Stimulated activated CD4-positive, alpha-beta T cell treated with anti-CD3 and anti-CD28 coated beads, Interleukin-2, amount 100 ng/mL, for 4 hours (primary cell): Measurements from ENCODE around the gene CHRND.

Experiments
- DNase-seq: peaks from one replicate; pipeline ENCODE4 v3.0.0-alpha.2; 2020; ENCODE audit warnings: low read depth

CHRND gene

DNA sequence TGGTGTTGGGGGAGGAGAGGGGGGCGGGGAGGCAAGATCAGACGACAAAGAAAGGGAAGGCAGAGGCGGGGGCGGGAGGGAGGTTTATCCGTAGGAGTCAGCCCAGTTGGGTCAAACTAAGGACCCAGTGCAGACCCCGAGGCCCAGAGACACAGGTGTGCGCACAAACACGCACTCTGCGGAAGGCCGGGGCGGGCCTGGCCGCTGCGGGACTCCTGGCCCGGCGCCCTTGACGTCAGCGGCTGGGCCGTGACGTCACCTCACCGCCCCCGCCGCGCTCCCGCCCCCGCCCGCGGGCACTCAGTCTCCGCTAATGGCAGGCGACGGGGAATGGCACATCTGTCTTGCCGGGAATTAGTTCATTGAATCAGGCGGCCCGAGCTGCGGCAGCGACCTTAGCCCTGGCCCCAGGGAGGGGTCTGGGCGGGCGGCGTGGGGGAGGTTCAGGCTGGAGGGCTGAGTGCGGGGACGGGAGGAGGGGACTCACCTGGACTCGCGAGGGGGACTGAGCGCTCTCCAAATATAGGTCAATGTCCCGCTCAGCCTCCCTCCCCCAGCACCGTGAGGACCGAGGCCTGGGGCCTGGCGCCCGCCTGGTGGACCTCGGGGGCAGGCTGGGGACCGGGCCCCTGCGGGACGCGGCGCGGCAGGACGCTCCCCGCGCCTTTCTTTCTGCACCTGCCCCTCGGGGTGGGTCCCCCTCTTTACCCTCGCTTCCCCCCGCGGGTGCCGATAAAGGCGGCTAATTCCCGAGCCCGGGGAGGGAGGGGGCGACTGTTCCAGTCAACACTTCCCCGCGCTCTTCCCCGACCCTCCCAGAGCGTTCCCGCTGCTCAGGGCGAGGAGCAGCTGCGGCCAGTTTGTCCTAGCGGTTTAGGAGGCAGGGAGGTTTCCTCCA is 22.8 kb upstream of the CHRND start:
- DNase-seq = peak; percentile 52

DNA sequence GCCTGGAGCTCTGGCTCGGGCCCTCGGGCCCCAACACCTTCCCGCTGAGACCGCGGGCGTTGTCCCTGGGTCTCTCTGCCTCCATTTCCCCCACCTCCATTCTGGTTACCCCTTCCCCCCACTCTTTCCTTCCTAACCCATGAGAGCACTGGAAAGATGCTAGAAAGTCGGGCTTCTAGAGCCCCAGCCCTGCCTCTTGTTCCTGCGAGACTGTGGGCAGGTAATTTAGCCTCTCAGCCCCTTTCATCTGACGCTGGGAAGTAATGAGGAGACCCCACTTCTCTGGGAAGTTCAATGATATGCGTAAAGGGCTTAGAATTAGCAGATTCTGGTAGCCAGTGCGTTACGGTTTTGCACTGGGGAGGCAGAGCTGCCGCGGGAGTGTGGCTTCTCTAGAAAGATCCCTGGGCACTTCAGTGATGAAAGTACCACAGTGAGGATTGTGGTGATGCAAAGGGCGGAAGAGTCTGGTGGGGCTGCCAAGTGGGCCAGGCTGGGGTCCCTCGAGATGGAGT is 22.1 kb upstream of the CHRND start:
- DNase-seq = no peak

DNA sequence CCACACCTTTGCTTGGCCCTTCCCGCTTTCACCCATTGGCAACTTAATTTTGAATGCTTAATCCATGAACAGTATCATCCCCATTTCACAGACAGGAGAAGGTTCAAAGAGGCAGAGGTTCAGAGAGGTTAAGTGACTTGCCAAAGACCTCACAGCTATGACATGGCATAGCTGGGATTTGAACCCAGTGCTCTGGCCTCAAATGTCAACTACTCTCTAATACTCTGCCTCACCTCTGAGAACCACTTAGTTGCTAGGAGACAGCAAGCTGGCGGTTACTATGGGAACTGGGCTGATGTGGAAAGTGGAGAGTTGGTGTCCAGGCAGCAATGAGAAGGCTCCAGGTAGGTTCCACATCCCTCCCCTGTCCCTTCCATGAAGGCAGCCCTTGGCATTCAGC is 21.5 kb upstream of the CHRND start:
- no peak for DNase-seq

DNA sequence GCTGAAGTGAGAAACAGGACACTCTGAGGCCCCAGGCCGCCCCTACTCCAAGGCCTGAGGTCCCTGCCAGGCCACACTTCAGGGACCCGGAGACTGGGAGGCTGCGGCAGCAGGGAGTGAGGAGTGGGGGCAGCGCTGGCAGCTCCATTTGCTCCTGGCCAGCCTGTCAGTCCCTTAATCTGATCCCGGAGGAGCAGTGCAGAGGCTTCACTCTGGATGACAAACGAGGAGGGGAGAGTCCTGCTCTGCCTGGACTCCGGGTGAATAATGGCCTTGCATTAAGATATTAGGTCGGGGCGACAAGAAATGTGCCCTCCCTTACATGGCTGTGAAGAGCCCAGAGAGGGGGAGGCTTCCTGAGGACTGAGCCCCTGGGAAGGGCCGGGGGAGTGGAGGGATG is 20.1 kb upstream of the CHRND start:
- DNase-seq = no peak

DNA sequence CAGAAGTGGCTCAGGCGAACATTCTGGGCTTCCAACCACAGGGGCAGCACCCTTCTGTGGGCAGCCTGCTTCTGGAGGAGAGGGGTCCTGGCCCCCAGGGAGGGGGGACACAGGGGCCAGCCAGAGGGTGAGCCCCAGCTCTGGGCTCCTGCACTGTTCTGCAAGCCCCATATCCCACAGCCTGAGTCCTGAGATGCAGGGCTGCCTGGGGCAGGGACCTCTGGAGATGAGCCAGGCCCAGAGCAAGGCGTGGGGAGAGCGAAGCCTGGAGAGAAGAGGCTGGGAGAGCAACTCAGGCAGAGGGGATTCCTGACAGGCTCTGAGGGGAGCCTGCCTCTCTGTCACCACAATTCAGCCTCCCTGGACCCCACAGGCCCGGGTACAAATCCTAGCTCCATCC is 19.3 kb upstream of the CHRND start:
- DNase-seq = no peak

DNA sequence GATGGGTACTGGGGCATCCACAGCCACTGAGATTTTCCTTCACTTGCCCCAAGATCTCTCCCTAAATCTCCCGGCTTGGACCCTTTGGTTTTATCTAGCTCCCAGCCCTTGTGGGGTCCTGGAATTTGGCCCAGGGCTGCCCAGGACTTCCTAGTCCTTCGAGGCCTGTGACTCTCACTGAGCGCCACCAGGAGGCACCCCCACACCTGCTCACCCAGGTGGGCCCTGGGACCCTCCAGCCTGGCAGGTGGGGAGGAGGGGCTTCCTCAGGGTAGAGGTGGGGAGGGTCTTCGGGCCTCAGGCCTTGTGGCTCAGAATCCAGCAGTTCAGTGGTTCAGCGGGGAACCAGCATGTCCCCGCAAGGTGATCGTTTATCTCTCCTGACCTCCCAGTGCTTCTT is 17.7 kb upstream of the CHRND start:
- no peak for DNase-seq

DNA sequence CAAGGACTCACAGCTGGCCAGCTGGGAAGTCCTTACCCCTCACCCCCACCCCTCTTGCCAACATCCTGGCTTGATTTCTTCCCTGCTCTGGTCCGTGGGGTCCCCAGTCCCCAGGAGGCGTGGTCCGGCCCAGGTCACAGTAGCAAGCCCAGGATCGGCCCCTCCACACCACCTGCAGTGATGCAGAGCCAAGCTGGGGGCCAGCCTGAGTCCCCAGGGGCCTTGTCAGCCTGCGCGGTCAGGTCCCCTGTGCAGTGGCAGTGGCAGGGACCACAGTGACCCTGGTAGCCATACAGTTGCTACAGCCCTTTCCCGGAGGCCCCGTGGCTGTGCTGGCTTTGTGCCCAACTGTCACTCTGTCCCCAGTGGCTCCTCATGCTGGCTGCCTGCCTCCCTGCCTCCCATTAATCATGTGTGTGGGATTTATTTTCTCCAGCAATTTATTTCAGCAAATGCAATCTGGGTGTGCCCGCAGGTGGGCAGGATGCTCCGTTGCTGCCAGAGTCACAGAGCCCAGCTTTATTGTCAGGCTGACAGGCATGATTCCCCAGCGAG is 14.5 kb upstream of the CHRND start:
- DNase-seq = no peak

DNA sequence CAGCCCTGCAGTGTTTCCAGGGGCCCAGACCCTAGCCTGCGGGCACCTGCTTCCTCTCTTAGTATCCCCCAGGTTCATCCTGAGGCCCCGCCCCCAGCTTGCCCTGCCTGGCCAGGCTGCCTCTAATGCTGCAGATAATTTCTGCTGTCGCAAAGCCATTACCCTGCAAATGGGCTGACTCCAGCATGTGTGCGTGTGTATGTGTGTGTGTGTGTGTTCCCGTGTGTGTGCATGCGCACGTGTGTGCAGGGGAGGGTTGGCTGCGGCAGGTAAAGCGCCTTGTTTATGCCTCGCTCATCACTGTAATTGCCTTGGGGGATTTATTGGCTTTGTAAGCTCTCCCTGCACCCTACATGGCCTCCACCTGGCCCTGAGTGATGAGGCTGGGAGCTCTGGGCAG is 13.4 kb upstream of the CHRND start:
- DNase-seq = no peak

DNA sequence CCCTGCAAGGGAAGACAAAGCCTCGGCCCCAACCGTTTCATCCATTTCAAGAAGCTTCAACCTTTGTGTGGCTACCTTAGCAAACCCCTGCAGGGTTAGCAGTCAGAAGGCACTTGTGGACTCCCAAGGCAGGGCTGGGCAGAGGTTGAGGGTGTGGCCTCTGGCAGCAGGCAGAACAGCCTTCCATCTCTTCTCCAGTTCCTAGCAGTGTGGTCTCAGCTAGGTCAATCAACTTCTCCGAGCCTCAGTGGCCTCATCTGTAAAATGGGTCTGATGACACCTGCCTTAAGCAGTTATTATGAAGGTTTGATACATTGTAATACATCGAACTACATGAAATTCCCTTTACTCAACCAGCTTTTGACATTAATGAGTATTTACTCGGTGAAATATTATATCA is 12.6 kb upstream of the CHRND start:
- no peak for DNase-seq

DNA sequence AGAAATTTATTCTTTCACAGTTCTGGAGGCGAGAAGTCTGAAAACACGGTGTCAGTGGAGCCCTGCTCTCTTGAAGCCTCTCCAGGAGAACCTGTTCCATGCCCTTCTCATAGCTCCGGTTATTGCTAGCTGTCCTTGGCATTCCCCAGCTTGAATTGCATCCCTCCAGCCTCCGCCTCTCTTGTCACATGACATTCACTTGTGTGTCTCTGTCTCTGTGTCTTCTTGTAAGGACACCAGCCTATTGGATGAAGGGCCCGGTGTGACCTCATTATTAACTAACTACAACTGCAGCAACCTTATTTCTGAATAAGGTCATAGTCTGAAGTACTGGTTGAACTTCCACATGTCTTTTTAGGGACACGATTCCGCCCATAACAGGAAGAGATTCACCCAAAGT is 10.3 kb upstream of the CHRND start:
- no peak for DNase-seq

DNA sequence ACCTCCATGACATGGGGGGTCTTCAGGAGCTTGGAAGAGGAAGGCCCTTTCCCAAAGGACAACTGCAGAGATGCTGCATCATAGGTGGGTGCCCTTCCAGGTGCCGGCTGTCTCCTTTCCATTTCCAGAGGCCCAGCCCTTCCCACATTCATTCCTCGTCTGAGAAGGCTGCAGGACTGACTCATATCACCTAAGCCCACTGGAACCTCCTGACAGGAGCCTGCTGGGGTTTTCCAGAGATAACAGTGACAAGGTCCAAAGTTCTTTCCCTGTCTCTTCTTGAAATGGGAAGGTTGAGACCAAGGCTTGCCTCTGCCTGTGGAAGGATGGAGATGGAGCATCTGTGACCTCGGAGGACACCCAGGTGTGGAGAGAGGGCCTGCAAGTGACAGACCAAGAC is 9.4 kb upstream of the CHRND start:
- no peak for DNase-seq

DNA sequence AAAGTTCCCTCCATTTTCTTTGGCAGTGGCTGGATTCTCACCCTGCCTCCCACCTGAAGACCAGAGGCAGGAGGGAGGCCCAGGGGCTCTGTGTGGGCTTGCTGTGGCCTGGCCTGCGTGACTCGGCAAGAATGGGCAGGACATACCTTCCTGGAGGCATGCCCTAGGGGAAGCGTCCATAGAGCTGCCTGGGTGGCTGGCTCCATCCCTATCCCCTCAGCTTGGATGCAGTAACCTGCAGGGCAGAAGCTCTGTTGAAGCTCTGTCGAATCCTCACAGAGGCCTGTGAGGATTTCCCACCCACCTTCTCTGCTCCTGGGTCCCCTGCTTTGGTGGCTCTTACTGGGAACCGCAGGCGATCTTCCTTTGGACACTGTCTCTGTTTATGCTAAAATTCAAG is 7.1 kb upstream of the CHRND start:
- DNase-seq = no peak

DNA sequence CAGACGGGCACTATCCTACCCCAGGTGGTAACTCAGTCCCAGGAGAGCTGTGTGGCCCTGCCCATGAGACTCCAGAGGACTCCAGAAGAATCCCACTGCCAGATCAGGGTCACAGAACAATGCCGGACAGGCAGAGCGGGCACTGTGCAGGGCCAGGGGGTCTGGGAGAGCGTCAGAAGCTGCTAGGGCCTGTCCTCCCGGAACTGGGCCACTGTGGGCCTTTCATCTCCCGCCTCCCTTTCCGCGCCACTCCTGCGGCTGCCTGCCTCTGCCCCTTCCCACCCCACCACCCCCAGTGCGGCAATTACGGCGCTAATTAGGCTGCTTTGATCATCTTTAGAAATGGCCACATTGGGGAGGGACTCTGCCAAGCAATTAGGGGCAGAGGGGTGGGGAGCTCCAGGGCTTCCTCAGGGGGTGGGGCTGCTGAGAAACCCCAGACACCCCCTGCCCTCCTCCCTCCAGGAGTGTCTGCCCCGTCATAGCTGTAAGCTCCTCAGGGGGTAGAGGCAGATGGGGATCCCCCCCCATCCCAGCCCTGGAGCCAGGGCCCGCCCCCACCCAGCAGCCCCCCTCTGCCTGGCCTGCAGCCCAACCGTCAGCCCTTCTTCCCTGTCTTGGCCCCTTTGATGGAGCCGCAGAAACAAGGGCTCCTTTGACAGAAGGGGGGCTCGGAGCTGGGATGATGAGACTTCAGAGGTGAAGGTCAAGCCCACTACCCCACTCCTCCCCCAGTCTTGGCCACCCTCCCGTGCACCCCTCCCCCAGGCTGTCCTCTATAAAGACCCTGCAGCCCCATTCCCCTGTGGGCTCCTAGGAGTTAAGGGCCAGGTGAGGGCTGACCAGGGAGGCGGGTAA is 6.2 kb upstream of the CHRND start, which contains the start of gene PRSS56:
Gene PRSS56, plus strand, starts transcription at position 808 of the 858 bp plus-strand sequence. CDS start 211 bp downstream, outside the sequence.
- no peak for DNase-seq

DNA sequence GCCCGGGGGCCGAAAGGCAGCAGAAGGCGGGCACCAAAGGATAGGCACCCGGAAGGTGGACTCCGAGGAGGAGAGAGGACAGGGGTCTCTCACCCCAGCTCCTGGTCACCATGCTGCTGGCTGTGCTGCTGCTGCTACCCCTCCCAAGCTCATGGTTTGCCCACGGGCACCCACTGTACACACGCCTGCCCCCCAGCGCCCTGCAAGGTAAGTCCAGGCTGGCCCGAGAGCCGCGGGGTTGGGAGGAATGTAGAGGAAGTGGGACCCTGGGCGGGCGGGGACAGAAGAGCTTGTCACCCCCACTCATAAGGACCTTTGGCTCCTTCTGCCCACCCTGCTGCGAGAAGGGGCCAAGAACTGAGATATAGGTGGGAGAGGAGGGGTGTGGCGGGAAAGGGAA is 5.5 kb upstream of the CHRND start:
- no peak for DNase-seq

DNA sequence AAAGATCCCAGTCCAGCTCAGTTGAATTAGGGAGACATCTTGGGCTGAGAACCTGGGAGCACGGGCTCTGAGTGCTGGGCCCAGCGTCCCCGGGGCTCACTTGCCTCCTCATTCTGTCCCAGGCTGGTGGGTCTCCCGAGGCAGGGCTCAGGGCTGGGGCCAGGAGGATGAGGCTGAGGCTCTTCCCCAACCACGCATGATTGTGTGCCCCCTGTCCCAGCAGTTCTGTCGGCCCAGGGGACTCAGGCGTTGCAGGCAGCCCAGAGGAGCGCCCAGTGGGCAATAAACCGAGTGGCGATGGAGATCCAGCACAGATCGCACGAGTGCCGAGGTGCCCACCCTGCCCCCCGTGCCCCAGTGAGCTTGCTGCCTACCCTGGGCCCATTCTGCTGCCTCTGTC is 4.9 kb upstream of the CHRND start:
- DNase-seq = no peak

DNA sequence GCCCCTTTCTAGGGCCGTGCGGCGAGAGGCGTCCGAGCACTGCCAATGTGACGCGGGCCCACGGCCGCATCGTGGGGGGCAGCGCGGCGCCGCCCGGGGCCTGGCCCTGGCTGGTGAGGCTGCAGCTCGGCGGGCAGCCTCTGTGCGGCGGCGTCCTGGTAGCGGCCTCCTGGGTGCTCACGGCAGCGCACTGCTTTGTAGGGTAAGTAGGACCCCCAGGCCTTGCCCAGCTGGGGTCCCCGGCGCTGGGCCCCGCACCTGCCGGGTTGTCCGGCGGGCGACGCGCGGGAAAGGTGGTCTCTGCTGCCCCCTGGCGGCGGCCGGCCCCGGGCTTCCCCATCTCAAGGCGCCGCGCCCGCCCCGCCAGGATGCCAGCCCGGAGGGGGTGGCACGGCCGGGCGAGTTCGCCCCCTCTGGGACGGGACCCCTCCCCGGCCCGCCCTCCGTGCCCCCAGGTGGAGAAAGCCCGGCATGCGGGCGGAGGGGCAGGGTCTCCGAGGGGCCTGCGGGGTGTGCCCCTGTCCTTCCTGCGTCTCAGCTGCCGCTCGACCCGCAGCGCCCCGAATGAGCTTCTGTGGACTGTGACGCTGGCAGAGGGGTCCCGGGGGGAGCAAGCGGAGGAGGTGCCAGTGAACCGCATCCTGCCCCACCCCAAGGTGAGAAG is 3.9 kb upstream of the CHRND start:
- DNase-seq = peak; percentile 46

DNA sequence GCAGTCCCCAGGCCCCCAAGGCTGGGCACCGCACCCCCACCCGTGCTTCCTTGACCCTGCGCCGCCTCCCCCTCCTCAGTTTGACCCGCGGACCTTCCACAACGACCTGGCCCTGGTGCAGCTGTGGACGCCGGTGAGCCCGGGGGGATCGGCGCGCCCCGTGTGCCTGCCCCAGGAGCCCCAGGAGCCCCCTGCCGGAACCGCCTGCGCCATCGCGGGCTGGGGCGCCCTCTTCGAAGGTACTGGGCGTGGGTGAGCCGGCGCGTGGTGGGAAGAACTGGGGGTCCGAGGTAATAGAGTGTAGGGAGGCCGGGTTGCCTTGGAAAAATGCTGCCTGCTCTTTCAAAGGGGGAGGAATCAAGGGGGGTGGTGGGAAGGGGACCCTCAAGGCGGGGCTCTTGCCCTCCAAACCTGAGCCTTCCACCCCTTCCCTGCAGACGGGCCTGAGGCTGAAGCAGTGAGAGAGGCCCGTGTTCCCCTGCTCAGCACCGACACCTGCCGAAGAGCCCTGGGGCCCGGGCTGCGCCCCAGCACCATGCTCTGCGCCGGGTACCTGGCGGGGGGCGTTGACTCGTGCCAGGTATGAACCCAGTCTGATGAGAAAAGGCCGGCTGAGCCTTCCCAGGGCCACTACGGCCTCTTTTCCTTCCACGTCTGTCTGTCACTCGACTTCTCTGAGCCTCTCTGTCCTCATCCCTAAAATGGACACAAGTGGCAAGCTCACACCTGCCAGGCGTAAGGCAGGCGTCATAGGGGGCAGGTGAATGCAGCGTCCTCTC is 3.1 kb upstream of the CHRND start:
- no peak for DNase-seq

DNA sequence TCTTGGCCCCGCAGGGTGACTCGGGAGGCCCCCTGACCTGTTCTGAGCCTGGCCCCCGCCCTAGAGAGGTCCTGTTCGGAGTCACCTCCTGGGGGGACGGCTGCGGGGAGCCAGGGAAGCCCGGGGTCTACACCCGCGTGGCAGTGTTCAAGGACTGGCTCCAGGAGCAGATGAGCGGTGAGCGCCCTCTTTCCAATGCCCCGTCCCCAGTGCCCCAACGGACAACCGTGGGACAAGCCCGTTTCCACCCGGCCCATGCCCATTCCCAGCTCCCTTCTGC is 2.6 kb upstream of the CHRND start:
- no peak for DNase-seq

DNA sequence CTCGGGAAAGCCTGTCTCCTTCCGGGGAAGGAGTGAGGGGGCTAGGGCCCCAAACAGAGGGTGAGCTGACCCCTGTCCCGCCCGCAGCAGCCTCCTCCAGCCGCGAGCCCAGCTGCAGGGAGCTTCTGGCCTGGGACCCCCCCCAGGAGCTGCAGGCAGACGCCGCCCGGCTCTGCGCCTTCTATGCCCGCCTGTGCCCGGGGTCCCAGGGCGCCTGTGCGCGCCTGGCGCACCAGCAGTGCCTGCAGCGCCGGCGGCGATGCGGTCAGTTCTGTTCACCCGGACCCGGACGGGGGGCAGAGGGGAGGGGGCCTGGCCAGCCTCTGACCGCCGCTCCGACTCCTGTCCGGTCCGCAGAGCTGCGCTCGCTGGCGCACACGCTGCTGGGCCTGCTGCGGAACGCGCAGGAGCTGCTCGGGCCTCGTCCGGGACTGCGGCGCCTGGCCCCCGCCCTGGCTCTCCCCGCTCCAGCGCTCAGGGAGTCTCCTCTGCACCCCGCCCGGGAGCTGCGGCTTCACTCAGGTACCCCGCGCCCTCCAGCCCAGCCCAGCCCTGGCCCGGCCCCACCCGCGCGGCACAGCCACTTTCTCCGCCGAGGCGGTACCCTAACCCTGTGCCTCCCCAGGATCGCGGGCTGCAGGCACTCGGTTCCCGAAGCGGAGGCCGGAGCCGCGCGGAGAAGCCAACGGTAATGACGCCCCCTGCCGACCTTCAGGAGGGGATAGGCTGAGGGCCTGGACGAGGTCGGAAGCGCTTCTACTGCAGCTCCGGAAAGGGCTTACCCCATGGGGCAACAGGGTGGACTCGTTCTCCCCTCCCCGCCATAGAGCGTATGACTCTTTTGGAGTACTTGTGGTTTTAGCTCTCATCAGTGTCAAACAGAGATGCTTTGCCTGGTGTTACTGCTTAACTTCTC is 2.0 kb upstream of the CHRND start:
- no peak for DNase-seq

DNA sequence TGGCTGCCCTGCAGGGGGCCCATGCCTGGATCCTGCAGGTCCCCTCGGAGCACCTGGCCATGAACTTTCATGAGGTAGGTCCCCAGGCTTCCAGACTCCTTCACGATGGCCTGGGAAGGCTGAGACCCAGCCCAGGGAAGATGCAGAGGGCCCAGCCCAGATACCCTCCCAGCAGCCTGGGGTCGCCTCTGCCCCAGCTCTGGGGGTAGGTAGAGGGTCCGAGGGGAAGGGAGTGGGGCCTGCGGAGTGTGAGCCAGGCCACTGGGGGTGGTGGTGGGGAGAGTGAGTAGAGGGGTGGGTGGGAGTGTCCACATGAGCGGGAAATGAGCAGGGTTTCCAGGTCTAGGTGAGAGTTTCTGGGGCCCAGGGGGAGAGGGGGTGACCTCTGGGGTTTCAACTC is 1.2 kb upstream of the CHRND start:
- no peak for DNase-seq
